GM19025 (cell line): Measurements from ENCODE around the gene FAM78A.
A peak's percentile ranks its signal among the peaks of the same experiment; 100 is the strongest.

Experiments
- ATAC-seq: cut with Tn5 transposase; IDR thresholded peaks from one replicate; pipeline ENCODE4 v1.9.1; 2021; ENCODE audit warnings: mild to moderate bottlenecking, low read depth, moderate library complexity; ENCODE audit not compliant: unreplicated experiment

The FAM78A gene

GRCh38 chr9:131240047-131240921 lies 36.0 kb downstream of the FAM78A start:
- no peak for ATAC-seq

DNA sequence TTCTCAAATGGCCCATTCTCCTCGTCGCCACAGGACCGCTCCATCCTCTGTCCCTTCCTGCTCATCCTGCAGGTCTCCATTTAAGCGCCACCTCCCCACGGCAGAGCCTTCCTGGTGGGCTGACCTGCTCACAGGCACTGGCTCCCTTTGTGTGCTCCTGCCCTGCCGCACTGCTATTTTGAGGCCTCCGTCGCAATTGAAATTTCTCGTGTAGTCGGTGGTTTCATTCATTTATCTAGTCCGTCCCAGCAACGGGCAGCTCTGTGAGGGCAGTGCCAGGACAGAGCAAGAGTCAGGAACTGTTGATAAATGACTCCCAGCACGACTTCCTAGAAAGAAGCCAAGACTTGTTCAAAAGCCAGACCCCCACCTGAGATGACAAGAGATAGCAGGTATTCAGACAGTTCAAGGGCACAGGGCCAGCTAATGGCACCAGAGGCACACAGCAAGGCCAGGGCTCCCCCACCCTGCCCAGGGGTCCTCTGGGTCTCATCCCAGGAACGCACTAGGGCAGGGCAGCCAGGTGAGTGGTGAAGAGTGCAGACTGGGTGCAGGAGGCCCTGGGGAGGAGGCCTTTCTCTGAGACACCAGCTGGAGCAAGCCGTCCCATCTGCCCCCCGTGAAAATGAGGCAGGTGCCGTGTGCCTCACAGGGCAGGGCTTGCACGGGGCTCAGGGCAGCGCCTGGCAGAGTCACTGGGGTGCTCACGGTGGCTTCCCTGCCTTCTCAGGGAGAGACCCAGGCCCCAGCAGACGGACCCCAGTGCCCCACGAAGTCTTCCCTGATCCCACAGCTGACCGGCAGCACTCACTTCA lies 36.9 kb downstream of the FAM78A start:
- ATAC-seq = no peak

DNA sequence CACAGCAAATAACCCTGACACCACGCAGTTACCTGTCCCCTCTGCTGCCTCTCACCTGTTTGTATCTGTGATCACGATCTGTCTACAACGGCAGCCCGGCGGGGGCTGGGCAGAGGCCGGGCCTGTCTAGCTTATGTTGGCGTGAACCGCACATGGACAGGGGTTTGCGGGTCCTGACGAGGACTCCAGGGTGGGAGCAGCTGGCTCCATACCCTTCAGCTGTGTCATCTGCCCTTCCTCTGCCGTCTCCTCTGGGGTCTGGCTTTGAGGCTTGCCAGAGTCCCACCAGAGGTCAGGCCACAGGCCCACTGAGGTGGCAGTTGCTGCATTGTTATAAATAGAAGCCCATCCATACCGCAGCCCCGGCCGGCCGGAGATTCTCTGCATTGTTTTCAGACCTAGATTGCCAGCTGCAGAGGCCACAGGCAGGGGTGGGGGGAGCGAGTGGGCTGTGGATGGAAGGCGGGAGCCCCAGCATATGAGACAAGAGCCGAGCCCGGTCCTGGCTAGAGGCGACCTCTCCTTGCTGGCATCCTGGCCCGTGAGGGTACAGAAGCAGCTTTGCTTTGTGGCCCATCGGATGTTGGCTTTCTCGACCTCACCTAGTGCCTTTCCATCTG lies 37.8 kb downstream of the FAM78A start:
- ATAC-seq = no peak

DNA sequence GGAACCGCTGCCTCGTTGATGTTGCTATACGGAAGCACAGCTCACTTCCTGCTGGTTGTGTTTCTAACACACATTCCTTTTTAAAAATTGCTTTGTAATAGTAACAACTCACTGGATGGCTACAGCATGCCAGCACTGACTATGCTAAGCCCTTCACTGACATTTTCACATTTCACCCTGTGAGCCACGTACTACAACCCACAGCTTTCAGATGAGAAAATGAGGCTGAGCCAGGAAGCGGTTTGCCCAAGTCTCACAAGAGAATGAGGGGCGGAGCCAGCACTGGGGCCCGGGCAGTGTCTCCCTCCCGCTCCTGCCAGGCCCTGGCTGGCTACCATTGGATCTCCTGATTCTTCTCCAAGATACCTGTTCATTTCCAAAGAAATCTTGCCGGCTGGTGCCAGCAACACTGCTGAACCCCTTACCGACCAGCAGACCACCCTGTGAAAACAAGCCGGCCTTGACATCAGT lies 38.3 kb downstream of the FAM78A start:
- peak; percentile 92 for ATAC-seq

GRCh38 chr9:131237291-131237690 lies 39.0 kb downstream of the FAM78A start:
- no peak for ATAC-seq

DNA sequence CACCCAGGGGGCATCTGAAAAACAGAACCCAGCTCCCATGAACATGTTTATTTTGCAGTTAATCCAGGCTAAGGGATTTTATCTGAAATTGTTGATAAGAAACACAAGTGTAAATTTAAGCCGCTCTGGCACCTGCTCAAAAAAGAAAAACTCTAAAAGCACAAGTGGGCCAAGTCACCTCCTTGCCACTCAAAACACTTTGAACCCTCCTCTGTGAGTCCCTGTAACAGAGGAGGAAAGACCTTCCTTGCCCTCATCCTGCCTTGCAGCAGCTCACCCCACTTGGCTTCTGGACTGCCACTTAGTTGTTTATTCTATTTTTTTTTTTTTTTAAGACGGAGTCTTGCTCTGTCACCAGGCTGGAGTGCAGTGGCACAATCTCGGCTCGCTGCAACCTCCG lies 39.5 kb downstream of the FAM78A start:
- no peak for ATAC-seq

DNA sequence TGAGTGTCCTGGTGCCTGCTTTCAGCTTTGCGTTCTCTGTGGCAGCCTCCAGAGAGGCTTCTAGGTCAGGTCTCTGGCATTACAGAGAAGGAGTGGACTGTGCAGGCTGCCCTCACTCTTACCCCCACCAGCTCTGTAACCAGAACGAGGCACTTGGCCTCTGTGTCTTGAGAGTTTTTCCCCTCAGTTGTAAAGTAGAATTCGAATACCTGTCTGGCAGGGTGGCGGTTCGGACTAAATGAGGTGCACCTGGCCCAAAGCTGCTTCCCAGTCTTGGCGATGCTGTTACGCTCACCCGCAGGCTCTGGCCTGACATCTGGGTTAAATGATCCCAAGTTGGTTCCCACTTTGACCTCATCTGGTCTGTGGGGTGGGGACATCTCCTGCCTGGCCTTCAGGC lies 40.1 kb downstream of the FAM78A start:
- no peak for ATAC-seq

DNA sequence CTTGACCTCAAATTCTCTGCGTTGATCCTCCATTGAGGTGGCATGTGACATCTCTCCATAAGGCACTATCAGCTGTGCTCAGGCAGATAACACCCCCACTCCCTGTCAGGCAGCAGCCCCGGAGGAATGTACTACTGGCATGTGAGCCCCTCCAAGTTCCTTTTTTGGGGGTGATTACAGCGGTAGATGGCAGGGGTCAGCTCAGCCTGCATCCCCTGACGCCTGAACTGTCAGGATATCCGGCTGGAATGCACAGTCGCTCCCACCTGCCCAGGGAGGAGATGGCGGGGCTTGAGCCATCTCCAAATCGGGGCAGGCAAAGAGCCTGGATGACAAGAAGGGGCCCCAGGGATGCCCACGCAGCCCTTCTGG lies 40.8 kb downstream of the FAM78A start:
- no peak for ATAC-seq

DNA sequence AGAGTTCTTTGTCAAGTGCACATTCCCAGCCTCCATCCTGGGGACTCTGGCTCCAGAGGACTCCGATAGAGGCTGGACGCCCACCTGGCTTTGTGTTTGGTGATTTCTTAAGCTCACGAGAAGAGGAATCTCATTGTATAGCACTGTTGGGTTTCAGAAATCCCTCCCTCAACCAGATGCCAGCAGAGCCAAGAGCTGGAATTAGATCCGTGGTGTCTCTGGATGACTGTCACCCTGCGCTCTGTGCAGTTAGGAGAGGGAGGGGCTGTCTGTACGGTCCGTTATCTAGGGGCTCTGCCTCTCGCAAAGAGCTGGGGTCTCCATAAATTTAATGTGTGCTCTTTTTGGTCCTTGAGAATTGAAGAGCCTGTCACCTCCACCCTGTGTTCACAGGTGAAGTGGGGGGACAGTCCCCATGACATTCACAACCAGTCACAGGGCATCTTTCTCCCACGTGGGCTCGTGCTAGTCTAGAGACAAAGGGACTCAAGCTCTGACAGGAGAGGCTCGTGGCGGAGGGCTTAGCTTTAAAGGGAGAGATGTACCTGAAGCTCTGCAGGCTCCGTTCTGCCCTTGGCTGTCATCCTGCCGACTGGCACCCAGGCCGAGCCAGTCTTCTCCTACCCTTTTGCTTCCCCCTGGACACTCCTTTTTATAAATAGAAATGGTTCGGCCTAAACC lies 41.4 kb downstream of the FAM78A start:
- no peak for ATAC-seq

DNA sequence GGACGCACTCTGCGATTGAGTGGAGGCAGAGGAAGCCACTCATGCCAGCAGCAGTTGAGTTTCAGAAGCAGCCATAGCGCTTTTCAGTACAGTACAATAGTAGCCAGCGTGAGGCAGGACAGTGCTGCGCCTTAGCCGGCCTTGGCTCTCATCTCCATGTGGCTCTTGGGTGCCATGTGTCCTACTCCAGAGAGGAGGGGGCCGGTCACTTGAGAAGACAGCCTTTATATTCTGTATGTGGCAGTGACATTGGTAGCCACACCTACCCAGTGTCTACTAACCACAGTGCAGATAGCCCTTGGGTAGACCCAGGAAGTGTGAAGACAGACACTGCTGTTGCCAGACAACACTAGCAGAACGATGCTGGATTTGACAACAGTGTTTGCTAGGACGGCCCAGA lies 42.3 kb downstream of the FAM78A start:
- no peak for ATAC-seq

- ATAC-seq = no peak
Observed at GRCh38 chr9:131233556-131233955, 42.8 kb downstream of the FAM78A start.

GRCh38 chr9:131228988-131229387 lies 47.3 kb downstream of the FAM78A start:
- no peak for ATAC-seq

DNA sequence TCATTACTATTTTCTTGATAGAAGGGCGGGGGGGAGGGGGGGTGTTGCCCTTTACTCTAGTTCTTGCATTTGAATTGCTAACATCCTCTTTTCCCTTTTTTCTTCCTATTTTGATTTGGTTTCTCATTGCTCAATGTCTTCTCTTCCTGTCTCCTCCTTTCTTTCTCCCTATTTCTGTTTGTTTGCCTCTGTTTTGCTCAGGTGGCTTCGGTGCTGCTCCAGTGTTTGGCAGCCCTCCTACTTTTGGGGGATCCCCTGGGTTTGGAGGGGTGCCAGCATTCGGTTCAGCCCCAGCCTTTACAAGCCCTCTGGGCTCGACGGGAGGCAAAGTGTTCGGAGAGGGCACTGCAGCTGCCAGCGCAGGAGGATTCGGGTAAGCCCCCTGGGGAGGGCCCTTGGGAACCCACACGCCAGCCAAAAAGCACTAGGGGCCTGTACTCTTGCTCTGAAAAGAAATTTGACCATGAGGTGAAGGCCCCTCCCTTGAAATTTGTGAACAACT lies 48.3 kb downstream of the FAM78A start:
- no peak for ATAC-seq

DNA sequence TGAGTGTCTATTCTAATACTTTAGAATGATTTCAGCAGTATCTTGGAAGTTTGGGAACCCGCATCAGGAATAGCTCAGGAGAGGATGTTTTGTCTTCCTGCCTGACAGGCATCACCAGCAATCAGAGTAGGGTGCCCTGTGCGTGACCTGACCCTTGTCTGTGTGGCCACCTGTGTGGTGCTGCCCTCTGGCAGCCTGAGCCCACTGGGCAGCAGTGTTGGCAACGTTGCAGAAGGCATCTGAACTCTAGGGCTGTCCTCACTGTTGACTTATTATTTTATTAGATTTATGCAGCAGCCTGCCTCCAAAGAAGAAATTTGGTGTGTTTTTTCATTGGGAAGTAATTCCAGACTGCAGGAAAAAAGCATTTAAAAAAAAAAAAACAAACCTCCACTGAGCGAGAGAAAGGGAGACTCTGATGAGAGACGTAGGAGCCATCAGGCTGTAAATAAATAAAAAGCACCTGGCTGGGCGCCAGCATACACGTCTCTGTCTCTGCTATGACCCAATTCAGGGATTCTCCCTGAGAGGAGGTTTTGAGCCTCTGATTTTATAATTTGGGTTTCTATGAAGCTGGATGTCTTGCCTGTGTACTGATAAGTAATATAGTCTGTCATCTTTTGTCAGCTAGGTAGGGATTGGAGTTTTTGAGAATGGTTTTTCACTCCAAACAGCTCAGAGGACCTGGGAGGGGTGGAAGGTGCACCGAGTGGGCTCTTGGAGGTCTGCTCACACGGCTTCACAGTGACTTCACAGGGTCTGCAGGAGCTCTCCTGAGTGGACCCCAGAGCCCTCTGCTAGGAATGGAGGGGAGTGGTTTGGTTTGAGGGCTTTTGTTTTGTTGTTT lies 49.0 kb downstream of the FAM78A start:
- ATAC-seq = no peak

GRCh38 chr9:131226226-131226625 lies 50.1 kb downstream of the FAM78A start:
- ATAC-seq = no peak

DNA sequence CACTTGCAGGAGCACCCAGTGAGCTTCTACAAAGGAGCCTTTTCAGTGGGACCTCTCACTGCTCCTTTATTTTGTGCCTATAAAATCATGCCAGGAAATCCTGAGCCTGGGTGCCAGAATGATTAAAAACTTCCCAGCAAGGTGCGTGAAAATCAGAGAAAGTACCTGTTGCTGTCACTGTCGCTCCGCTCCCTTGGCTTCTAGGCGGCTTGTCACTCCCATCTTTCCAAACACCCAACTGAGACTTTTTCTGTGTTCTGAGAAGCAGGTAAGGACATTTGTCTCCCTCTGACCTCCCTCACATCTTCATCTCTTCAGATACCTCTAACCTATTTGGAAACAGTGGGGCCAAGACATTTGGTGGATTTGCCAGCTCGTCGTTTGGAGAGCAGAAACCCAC lies 53.9 kb downstream of the FAM78A start:
- no peak for ATAC-seq

DNA sequence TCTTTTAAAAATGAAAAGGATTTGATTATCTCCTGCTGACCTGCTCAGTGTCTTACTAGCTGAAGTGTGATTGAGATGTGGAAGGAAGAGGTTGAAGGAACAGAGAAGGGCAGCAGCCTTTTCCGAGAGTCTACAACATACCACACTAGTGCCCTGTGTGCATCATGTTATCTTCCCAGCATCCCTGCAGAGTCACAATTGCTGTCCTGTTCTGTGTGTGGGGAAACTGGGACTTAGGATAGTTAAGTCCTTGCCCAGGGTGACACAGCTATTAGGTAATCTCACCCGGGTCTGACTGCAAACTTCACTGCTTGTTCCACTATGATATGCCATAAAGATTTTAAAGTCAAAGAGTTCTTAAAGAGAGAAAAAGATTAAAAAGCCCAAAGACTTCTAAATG lies 55.8 kb downstream of the FAM78A start:
- no peak for ATAC-seq

DNA sequence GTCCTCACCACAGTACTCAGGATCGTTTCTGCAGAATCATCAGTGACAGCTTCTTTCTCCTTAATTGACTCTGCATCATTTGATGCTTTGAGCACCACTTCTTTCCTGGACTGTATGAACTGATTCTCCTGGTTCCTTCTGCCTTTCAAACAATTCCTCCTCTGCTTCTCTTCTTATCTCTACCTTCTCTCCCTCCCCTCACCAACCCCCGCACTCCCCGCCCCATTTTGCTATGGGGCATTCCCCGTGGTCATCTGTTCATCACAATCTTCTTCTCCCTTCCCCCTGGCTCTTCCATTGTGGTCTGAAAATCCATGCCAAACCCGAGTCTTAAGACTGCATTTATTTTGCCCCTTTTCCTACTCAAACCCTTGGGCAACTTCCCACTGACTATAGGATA lies 57.9 kb downstream of the FAM78A start:
- no peak for ATAC-seq

- ATAC-seq = no peak
Observed at GRCh38 chr9:131217331-131218031, 58.8 kb downstream of the FAM78A start.
